CD4-positive, alpha-beta T cell treated with Interleukin-4 for 4 hours (primary cell): ENCODE data around the gene IGFBP7.
"Not testable (repeated sequence)": the region's sequence is repeated elsewhere in the genome, so short reads cannot be mapped to it uniquely, and the experiment has no call there.

ENCODE experiments used
- DNase-seq: peaks from one replicate; pipeline ENCODE4 v3.0.0-alpha.2; 2020

IGFBP7 gene

DNA sequence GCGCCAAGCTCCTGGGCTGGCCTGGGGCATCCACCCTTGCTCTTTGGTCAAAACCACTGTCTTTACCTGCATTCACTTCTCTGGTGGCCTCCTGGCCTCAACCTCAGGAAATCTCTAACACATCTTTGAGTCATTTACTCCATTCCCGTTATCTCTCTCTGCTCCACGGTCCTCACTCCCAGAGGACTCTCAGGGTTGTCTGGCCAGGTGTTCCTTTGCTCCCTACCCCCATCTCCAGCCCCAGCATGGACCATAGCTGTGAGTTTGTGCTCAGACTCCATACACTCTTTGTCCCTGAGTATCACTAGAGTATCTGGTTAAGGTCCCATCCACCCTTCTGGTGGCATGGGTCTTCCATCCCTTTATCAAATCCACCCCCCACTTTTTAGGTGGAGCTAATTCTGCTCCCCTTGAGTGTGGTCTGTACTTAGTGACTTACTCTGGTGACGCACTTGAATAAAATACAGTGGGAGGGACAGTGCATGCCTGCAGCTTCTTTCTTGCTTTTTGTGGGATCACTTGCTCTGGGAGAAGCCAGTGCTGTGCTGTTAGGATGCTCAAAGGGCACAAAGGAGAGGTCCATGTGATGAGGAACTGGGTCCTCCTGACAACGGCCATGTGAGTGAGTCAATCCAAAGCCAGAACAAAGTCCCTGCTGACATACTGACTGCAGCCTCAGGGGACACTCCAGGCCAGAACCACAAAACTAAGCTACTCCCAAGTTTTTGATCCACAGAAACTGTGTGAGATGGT, 44.3 kb downstream of the IGFBP7 start:
- DNase-seq: no peak

DNA sequence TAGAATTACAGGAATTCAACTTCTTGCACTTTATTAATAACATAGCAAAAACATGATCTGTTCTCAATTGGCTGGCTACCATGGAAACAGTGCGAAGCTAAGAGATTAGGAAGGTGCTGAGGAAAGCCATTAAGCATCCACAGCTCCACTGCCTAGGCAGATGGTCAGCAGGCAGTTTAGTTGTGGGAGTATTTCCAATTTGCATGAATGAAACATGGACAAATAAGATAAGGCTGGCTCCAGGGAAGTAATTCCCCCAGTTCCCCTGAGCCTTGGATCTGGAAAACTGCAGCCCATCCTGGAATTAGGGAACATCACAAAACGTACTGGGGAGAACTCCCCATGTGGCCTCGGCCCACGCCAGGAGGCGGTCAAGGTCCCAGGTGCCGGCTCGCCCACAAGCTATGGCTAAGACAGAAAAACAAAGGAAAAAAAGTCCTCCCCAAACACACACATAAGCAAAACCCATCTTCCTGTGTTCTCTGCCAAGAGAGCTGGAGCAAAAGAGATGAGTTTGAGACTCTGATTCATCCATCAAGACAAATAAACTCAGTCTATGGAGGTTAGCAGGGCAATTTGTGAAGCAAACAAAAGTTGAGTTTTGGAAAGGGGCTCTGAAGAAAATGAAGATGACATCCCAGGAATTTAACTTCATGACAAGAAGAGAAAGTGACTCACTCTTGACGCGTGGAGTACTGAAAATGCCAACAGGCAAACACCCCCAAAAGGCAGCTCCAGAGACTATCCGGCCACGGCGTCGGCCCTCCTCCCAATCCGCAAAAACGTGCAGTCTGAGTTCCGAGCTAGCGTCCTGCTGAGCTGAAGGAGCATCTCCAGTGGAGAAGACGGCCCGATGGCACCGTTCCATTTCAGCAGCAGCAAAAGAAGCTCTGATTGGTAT, 45.1 kb downstream of the IGFBP7 start:
- no peak for DNase-seq

DNA sequence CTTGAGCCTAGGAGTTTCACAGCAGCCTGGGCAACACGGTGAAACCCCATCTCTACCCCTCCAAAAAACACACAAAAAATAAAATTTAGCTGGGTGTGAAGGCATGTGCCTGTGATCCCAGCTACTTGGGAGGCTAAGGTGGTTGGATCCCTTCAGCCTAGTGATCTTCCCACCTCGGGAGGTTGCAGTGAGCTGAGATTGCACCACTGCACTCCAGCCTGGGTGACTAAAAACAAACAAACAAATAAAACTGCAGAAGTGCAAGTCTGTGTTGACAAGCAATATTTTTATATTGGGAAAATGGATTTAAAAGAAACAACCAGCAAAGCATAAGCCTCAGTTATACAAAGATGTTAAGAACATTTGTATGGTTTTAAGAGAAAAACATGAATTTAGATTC, 46.1 kb downstream of the IGFBP7 start:
- DNase-seq: no peak

GRCh38 chr4:57063518-57063917, 46.7 kb downstream of the IGFBP7 start:
- no peak for DNase-seq

GRCh38 chr4:57061395-57061794, 48.8 kb downstream of the IGFBP7 start:
- no peak for DNase-seq

DNA sequence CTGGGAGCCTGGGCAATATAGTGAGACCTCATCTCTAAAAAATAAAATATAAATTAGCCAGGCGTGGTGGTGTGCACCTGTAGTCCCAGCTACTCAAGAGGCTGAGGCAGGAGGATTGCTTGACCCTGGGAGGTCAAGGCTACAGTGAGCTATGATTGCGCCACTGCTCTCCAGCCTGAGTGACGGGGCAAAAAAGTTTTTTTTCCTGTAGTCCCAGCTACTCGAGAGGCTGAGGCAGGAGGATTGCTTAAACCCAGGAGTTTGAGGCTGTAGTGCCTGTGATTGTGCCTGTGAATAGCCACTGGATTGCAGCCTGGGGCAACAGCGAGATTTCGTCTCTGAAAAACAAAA, 49.5 kb downstream of the IGFBP7 start:
- DNase-seq: not testable (repeated sequence)

GRCh38 chr4:57059890-57060716, 50.1 kb downstream of the IGFBP7 start:
- no peak for DNase-seq

DNA sequence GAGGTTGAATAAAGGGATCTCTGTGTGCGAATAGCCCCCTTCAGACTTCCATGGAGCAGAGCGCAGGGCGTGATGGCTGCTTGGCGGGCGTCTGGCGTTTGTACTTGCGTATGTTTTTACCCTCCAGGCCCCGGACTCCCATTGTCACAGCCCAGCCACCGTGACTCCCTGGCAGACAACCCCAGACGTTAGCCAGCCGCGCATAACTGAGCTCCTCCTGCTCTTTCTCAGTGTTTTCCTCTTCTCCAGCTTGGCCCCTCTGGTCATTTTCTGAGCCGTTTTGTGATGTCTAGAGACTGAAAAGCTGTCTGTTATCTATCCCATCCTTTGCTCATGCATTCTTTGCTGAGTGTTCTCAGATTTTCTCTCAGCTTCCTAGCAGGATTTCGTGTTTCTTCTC, 54.3 kb downstream of the IGFBP7 start:
- DNase-seq: no peak

DNA sequence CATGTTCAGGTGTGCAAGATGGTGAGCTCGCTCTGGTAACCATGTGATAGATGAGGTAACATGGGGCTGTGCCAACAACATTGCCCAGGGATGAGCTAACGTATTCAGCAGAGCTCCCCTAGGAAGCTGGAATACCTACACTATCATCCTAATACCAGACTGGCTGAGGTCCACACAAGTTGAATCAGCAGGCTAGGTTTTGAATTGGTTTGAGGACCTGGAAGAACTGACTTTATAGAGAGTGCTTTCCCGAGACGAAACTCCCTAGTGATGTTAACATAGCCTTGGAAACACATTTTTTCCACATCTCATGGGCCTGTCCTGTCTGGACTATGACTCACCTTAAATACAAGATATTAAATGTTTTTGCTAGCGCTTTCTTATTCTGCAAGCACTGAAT, 56.7 kb downstream of the IGFBP7 start:
- no peak for DNase-seq

DNA sequence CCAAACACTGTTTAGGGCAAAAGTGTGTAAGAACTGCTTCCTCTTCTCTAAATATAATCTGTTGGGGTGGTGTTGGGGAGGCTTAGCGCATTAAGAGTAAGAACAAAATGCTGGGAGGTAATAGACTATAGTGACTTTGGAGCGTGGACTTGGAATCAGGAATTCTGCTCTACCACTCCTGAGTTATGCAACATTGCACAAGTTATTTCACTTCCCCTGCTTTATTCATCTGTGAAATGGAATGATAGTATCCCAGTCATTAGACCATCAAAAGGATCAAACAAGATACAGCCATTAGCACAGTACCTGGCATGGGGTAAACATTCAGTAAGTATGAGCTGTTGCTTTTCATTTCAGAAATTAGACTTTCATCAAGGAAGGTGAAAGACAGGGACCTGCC, 58.7 kb downstream of the IGFBP7 start:
- no peak for DNase-seq

DNA sequence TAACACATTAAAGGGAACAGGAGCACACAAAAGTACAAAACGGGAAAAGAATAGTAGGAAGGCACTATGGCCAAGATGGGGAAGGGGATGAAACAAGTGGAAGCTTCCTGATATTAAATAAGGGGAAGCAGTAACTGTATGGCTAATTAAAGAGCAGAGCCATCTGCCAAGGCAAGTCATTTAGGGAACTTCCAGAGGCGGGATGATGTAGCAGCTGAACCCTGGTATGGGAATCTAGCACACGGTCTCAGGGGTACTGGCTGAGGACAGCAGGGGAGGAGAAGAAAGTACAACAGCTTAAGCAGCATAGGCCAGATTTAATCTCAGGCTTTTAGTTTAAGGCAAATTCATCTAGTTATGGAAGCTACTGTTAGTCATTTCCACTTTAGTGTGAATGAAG, 59.1 kb downstream of the IGFBP7 start:
- no peak for DNase-seq

DNA sequence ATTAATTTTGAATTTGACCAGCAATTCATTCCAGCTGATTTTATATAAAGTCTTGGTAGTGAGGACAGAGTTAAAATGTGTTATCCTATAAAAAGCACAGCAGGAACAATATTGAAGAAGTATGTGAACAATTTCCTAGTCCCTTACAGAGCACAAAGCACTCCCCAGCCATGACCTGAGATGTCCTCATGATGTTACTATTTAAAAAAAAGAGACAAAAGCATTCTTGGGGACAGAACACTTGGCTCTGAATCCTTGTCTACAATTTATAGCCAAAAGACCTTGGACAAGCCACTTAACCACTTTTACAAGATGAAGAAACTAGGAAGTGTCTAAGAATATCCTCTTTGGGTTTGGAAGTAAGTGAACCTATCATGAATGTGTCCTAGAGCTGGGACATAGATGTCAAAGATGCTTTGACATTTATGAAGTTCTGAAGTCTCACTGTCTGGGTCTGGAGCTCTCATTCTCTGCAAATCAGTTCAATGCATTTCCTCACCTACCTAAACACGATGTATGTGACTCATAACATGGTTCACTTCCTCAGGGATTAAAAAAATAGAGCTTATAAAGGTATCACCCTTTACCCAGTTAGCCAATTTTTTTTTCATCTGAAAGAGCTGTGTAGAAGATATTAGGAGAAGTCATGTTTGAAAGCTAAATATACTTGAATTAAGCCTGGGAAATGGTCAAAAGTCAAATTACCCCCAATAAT, 61.4 kb downstream of the IGFBP7 start:
- DNase-seq: no peak

GRCh38 chr4:57047046-57047445, 63.1 kb downstream of the IGFBP7 start:
- not testable (repeated sequence) for DNase-seq

- DNase-seq: no peak
These were observed 65.2 kb downstream of the IGFBP7 start for GRCh38 chr4:57044996-57045395.

- no peak for DNase-seq
These were observed 65.9 kb downstream of the IGFBP7 start for GRCh38 chr4:57044279-57044678.

GRCh38 chr4:57043347-57044251, 66.6 kb downstream of the IGFBP7 start:
- no peak for DNase-seq

- no peak for DNase-seq
These were observed 67.4 kb downstream of the IGFBP7 start for GRCh38 chr4:57042711-57043169.

- DNase-seq: no peak
These were observed 69.2 kb downstream of the IGFBP7 start for GRCh38 chr4:57041020-57041419.

DNA sequence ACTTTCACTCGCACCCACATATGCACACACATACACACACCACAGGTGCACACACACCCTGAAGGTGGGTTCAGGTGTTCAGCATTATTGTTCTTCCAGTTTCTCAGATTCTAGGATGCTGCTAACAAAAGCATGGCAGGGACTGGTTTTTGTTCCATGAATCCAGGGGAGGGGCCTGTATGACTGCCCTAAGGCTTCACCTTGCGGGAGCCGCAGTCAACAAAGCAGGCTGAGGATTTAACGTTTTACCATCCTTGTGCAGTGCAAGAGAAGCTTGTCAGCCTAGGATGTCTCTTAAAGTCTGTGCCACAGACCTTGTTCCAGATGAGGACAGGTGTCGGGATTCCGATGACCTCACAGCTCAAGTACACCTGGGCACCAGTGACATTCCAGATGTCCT, 69.7 kb downstream of the IGFBP7 start:
- DNase-seq: no peak

- no peak for DNase-seq
These were observed 70.8 kb downstream of the IGFBP7 start for GRCh38 chr4:57039345-57039744.

DNA sequence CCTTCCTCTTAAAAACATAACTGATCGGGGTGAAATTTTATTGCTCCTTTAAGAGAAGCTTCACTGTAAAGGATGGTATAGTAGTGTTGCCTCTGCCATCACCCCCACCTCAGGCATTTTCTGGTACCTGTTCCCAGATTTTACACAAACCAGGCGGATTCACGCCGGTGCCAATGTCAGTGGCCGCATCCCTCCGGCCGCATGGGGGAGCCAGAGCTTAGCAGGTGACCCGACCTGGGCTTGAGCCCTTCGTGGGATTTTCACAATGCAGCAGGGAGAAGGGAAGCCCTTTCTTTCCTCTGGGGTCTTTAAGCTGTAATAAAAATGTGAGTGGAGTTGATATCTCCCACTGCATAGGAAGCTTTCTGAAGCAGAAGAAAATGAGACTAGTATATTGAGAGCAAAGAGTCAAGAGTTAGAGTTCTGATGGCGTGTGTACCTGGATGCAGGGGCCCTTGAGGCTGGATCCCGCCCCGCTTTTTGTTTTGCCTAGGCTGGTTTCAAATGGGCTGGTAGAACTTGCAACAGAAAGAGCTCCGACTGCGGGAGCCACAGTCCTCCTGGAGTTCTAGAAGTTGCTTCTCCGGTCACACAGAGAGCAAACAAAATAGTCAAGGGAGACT, 72.1 kb downstream of the IGFBP7 start:
- no peak for DNase-seq
